HepG2 (cell line): Measurements from ENCODE around the gene SLC13A3. TPM values are rescaled to one million over a fixed set of nuclear protein-coding genes. Genes with fewer than 3 reads are reported as not detected.

Source experiments
- ATF6 ChIP-seq: sonication (generic); formaldehyde crosslinking; conservative IDR thresholded peaks from 2 replicates; pipeline ENCODE4 v1.4.0; 2020; ENCODE audit warnings: missing genetic modification reagents
- DNMT3B ChIP-seq: conservative IDR thresholded peaks from 2 replicates; pipeline ENCODE4 v1.6.1; 2016; ENCODE audit warnings: missing biosample characterization, control low read depth
- HNF1A ChIP-seq, 2 experiments: sonication (generic) in 1 of 2; formaldehyde crosslinking in 1 of 2; IDR thresholded peaks; 2 replicates each; pipeline versions ENCODE4 v1.4.0 to v1.6.1; 2016 to 2020; ENCODE audit warnings: borderline replicate concordance in 1 of 2, low read depth in 1 of 2, mild to moderate bottlenecking in 1 of 2, missing genetic modification reagents in 1 of 2
- HNF1B ChIP-seq: sonication (generic); formaldehyde crosslinking; IDR thresholded peaks from 2 replicates; pipeline ENCODE4 v1.5.1; 2020; ENCODE audit warnings: mild to moderate bottlenecking, moderate library complexity, missing genetic modification reagents
- MYNN ChIP-seq: sonication (generic); formaldehyde crosslinking; IDR thresholded peaks from 2 replicates; pipeline ENCODE4 v1.4.0; 2020; ENCODE audit warnings: mild to moderate bottlenecking, low read depth, missing genetic modification reagents
- NKX3-1 ChIP-seq: sonication (generic); formaldehyde crosslinking; IDR thresholded peaks from 2 replicates; pipeline ENCODE4 v1.5.0; 2020; ENCODE audit warnings: missing genetic modification reagents
- PREB ChIP-seq: sonication (generic); formaldehyde crosslinking; IDR thresholded peaks from 2 replicates; pipeline ENCODE4 v1.4.0; 2020; ENCODE audit warnings: missing genetic modification reagents
- PRMT3 ChIP-seq: sonication (generic); formaldehyde crosslinking; IDR thresholded peaks from 2 replicates; pipeline ENCODE4 v1.8.1; 2022; ENCODE audit warnings: low read depth, mild to moderate bottlenecking, moderate library complexity, missing genetic modification reagents, borderline replicate concordance
- SMAD1 ChIP-seq: sonication (generic); formaldehyde crosslinking; IDR thresholded peaks from 2 replicates; pipeline ENCODE4 v1.4.0; 2020; ENCODE audit warnings: missing genetic modification reagents, low read depth, mild to moderate bottlenecking, borderline replicate concordance
- THAP11 ChIP-seq: IDR thresholded peaks from 2 replicates; pipeline ENCODE4 v1.6.1; 2016; ENCODE audit warnings: missing biosample characterization, missing genetic modification reagents
- ZNF296 ChIP-seq: sonication (generic); formaldehyde crosslinking; conservative IDR thresholded peaks from 2 replicates; pipeline ENCODE4 v1.5.0; 2020; ENCODE audit warnings: mild to moderate bottlenecking, missing genetic modification reagents
- ZNF512B ChIP-seq: sonication (generic); formaldehyde crosslinking; IDR thresholded peaks from 2 replicates; pipeline ENCODE4 v1.5.1; 2020; ENCODE audit warnings: missing genetic modification reagents, mild to moderate bottlenecking, borderline replicate concordance
- ZNF564 ChIP-seq: sonication (generic); formaldehyde crosslinking; IDR thresholded peaks from 2 replicates; pipeline ENCODE4 v1.8.1; 2023; ENCODE audit warnings: mild to moderate bottlenecking, missing genetic modification reagents
- ZNF709 ChIP-seq: sonication (generic); formaldehyde crosslinking; IDR thresholded peaks from 2 replicates; pipeline ENCODE4 v1.5.0; 2020; ENCODE audit warnings: mild to moderate bottlenecking, missing genetic modification reagents
- ZNF749 ChIP-seq: sonication (generic); formaldehyde crosslinking; IDR thresholded peaks from 2 replicates; pipeline ENCODE4 v1.8.0; 2022; ENCODE audit warnings: mild to moderate bottlenecking, missing genetic modification reagents, moderate library complexity, borderline replicate concordance
- ZNF780A ChIP-seq: sonication (generic); formaldehyde crosslinking; IDR thresholded peaks from 2 replicates; pipeline ENCODE4 v1.8.0; 2022; ENCODE audit warnings: mild to moderate bottlenecking, missing genetic modification reagents, moderate library complexity
- polyA plus RNA-seq, 8 experiments: library from polyadenylated mRNA; depleted of rRNA in 3 of 8; stranded (reverse) in 7 of 8; unstranded in 1 of 8; fragments of >200 nt; fragmentation: Illumina TruSeq in 4 of 8; extraction: Trizol in 4 of 8; gene quantifications; 2 replicates each; pipeline versions ENCODE4 v1.2.1 to v1.2.3, GENCODE V29; 2011 to 2016; ENCODE audit warnings: low read depth in 4 of 8, missing spikeins in 1 of 8, mixed read lengths in 1 of 8; ENCODE audit not compliant: insufficient read depth in 1 of 8
- total RNA-seq, 5 experiments: library from RNA; depleted of rRNA; stranded (reverse); fragments of >200 nt; fragmentation: Illumina TruSeq; extraction: Trizol; gene quantifications; 2 replicates each; pipeline ENCODE4 v1.2.3, GENCODE V29; 2016; ENCODE audit warnings: low read depth in 1 of 5

SLC13A3 gene
- total and polyA plus RNA-seq, 2 of the 13 experiments (the other 11 are each of a cell fraction or from before 2014, with no cell fraction given), result 66.5 to 76.0 TPM

- TF ChIP-seq MYNN (CRISPR knock-in tag) (no peak), SMAD1 (CRISPR knock-in tag) (no peak), ZNF512B (CRISPR knock-in tag) (no peak), NKX3-1 (CRISPR knock-in tag) (no peak), HNF1A (IDR thresholded peaks at IDR 0.05; ENCODE audit: low read depth) (no peak), HNF1A (CRISPR knock-in tag; IDR thresholded peaks at IDR 0.05; ENCODE audit: borderline replicate concordance) (no peak), ZNF780A (CRISPR knock-in tag) (no peak), ATF6 (CRISPR knock-in tag) (no peak), ZNF296 (CRISPR knock-in tag) (no peak), ZNF564 (CRISPR knock-in tag) (no peak), ZNF709 (CRISPR knock-in tag) (no peak), ZNF749 (CRISPR knock-in tag) (no peak), PREB (CRISPR knock-in tag) (no peak), HNF1B (CRISPR knock-in tag) (no peak), PRMT3 (CRISPR knock-in tag) (no peak), DNMT3B (CRISPR knock-in tag) (no peak), THAP11 (CRISPR knock-in tag) (0 out of 2 replicates have a peak, but pooled peaks have one; percentile 2)
Observed at GRCh38 chr20:46648903-46649649, 2.2 kb downstream of the SLC13A3 start (continued).
